Stimulated activated CD4-positive, alpha-beta T cell treated with anti-CD3 and anti-CD28 coated beads, TNF-alpha, amount 100 ng/mL, for 1 hour (primary cell): ENCODE data around the gene CHD5.

Experiments
- DNase-seq, 3 donors: peaks; one replicate each; pipeline ENCODE4 v3.0.0-alpha.2; 2020; ENCODE audit warnings: low read depth in 3 of 3, low spot score in 1 of 3

The CHD5 gene

DNA sequence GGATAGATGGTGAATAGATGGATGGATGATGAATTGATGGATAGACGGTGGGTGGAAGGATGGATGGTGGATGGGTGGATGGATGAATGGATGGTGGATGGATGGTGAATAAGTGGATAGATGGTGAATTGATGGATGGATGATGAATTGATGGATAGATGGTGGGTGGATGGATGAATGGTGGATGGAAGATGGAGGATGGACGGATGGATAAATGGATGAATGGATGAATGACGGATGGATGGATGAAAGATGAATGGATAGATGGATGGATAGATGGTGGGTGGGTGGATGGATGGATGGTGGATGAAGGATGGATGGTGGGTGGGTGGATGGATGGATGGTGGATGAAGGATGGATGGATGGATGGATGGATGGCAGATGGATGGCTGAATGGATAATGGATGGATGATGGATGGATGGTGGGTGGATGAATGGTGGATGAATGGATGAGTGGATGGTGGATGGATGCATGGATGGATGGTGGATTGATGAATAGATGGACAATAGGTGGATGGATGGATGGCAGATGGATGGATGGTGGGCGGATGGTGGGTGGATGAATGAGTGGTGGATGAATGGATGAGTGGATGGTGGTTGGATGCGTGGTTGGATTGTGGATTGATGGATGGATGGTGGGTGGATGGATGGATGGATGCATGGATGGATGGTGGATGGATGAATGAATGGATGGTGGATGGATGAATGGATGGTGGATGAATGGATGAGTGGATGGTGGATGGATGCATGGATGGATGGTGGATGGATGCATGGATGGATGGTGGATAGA, 5.3 kb downstream of the CHD5 start:
- DNase-seq, result no peak

DNA sequence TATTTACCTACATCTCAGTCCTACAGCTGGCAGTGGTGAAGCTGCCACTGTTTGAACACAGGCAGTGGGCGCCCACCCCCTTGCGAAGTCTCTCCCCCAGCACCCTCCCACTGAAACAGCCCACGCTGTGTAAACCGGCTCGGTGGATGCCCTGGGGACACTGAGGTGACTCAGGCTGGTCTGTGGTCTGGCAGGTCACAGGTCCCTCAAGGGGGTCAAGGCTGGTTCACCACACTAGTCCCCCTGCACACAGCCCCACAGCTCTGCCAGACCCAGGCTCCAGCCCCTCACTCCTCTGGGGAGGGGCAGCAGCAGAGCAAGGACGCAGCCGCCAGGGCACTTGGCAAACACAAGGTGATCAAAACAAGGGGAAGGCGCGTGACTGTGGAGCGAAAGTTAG, 7.6 kb downstream of the CHD5 start:
- no peak for DNase-seq

DNA sequence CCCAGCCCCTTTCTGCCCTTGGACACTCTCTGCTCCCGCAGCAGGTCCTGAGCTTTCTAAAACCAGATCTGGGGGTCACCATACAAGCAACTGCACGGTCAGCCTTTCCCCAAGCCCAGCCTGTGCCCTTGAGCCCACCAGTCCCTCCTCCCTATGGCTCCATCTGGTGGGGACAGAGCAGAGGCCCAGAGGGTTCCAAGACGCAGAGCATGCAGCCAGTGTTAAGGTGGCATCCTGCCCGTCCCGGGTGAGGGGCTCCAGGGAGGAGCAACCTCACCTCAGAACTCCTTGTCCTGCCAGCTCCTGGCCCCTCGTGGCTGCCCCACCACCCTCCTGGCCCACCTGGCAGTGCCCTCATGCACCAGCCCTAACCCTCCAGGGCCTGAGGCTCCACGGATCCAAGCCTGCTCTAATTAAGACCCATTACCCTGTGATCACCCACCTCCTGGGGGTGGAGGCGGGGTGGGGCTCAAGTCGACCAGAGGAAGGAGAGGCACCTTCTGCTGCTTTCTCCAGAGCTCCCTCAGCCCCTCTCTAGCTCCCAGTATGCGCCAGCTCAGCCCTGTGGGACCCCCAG, 8.5 kb downstream of the CHD5 start:
- no peak for DNase-seq

DNA sequence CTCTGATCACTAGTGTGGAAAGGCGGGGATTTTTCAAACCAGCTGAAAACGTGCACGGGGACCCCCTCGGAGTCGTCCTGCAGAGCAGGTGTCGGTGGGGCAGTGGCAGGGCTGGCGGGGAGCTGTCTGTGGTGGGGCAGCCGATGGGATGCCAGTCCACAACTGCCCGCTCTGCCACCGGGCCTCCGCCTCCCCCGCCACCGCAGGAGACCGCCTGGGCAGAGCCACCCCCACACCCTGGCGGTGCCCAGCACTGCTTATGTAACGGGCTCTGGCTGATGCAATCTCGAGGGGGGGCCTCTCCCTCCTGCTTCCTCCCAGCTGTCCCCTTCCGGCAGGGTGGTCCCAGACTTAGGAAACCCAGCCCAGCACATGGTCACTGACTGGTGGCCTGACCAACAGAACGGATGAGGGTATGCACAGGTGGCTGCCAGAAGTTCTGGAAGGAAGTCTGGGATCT, 9.3 kb downstream of the CHD5 start:
- DNase-seq, result no peak

DNA sequence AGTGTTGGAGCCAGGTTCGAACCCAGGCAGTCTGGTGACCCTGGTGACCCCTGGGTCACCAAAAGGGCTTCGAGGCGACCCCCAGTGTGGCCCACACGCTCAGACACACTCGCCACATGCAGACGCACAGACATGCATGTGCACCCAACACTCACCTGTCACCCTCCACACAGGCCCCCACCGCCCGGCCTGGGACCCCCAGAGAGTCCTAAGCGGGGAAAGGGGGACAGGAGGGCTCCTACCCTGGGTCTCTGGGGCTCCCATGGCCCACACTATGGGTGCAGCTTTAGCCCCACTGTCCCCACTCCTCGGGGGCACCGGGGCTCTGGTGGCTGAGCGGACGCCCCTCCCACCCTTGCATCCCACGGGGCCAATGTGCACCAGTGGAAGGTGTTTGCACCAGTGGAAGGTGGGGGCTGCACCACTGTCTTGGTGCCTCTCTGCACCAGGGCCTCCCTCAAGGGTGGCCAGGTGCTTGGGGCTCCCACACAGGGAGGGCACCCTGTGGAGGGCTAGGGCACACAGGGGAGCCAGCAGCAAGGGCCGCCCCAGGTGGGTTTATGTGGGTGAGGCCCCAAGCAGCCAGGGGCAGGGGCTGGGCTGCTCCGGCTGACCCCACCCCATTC, 9.9 kb downstream of the CHD5 start:
- DNase-seq, result no peak

DNA sequence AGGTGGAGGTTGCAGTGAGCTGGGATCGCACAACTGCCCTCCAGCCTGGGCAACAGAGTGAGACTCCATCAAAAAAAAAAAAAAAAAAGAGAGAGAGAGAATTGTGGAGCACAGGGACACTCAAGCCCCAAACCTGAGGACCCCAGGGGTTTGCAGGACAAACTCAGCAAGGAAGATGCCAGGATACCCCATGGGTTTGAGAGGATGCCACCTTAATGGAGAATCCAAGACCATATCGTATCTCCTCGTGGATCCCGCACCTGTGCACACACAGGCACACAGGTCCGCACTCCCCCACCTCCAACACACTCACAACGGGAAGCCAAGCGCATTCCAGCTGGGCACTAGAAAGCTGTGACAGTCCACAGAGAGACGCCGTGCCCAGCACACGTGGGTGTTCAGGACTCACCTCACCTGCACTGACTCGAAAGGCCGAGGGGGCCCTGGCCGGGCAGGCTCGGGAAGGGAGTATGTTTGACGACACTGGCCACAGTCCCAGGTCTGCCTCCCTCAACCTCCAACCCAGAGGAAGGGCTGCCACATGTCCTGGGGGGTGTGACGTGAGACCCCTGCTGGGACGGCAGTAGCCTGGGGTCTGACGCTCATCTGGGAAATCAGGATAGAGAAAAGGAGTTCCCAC, 11.1 kb downstream of the CHD5 start:
- DNase-seq, result no peak

DNA sequence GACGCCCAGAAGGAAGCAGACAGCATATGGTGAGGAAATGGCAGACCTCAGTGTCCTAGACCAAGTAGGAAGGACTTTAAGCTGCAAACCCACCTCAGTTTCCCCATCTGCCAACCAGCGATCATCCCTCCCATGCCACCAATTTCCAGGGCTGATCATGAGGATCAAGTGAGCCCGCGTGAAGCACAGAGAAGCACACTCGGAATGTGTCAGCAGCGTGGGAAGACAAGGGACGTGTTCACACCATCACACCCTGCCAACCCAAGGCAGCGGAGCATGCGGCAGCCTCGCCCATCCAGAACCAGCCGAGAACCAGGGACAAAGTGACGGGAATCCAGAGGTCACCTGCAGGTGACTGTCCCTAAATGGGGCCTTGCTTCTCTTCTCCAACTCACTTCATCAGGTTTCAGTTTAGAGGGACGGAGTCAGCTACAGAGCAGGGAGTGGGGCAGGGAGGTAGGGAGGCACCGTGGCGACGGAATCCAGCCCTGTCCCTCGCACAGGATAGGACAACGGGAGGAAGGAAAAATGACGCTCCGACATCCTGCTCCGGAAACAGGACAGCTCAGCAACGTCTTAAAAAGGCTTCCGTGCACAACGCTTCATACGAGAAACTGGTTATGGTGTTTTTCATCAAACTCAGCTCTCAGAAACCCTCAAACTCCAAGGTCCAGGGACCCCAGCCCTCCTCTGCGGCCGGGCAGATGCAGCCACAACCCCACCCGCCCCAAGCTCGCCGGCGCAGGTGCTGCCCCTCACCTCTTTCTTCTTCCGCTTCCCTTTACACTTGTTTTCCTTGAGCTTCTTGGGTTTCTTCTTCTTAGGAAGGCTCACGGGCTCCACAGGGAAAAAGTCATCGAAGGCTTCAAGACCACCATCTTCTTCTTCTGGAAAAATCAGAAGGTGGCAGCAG, 12.5 kb downstream of the CHD5 start:
- no peak for DNase-seq

DNA sequence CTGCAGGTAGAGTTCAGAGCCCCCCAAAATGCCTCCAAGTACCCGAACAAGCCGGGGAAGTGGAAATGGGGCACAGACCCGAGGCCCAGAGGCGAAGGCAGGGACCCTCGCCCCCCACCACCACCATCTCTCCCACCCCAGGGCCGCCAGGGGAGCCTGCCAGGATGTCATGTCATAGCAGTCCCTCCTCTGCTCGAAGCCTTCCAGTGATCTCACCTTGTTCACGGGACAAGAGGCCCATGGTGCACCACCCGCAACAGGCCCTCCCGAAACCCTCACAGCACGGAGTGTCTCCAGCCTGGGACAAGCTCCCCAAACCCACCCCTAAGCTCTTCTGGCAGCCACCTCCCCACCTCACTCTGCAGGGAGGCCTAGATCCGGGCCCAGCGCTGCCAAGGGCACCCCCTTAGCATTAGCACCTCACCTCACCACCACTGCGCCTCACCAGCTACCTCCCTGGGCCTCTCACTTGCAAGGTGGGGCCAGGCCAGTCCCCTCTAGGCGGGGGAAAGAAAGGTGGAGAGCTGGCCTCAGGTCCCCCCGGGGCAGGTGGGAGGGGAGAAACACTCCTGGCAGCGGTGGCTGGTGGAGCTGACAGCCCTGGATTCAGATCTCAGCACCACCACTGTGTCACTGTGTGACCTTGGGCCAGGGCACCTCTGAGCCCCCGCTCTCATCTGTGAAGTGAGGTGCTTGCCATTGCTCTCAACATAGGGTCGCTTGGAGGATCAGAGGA, 13.3 kb downstream of the CHD5 start:
- no peak for DNase-seq

DNA sequence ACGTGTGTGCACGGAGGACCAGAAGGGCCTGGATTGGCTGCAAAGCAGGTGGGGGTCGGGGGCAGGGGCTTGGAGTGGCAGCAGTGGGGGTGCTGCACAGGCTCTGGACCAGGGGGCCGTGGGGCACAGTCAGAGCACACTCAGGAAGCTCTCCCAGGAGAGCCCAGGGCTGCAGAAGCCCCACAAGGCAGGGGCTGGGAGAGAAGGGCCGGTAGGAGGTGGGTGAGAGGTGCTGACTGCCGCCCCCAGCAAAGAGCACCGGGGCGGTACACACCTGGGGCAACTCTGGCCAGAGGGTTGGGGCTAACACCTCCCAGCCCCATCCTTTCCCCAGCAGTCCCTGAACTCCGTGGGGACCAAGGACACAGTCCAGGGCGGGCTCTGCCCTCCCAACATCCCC, 13.9 kb downstream of the CHD5 start:
- DNase-seq, result no peak

DNA sequence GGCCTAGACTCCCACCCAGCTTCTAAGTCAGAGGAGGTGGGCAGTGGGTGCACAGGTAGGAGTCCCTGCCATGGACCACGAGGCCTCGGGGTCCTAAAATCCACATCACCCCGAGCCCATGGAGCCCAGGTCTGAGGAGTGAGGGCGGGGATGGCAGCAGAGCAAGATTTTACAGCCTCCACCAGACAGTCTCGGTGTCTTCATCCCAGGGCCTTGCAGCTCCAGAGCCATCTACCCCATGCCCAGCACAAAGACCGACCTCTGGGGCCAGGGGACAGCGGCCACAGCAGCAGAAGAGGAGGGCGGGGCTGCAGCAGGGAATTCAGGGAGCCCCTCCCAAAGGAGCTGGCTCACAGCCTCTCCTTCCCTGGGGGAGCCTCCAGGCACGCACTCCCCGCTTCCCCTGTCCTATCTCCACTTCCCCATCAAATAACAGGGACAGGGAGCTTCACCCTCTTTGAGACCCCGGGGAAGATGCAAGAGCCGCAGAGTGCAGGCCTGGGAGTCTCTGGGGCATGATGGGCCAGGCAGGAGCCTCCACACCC, 14.6 kb downstream of the CHD5 start:
- DNase-seq, result no peak

DNA sequence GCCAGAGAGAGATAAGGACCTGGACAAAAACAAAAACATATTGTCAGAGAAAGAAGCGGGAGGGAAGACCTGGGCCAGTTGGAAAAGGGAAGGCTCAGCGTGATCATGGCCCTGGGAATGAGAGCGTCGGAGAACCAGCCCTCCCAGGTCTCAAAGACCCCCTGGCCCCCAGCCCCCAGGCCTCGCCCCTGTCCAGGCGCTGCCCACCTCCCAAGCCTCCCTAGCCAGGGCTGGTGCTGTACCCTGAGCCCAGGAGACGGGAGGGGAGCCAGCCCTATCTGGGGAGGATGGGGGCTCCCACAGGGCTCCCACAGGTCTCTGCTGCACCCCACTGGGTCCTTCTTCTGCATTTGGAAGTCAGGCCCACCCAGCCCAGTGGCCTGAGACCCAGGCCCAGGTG, 15.1 kb downstream of the CHD5 start:
- no peak for DNase-seq

DNA sequence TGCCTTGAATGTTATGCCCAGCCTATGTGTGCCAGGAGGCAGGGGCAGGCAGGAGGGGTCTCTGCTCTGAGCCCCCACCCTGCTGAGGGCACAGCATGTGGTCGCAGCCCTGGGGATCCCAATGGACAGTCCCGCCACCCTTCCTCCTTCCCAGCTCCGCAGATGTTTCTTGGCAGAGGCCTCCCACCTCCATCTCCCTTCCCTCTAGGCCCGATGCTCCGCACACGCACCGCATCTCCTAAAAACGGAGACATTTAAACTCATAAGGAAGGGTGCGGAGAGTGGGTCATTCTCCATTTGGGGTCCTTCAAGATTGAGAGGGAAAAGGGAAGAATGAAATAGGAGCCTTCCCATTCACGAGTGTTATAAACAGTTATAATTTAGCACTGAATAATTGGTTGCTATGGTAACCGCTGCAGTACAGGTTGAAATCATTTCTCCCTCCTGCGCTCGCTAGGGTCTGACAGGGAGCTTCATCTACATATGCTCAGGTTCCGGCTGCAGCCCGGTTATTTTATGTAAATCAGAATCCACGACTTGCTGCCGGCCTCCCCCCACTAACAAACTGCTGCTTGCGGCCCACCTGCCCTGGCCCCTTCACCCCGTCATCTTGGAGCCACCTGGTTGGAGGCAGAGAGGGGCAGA, 16.0 kb downstream of the CHD5 start:
- DNase-seq, result no peak

DNA sequence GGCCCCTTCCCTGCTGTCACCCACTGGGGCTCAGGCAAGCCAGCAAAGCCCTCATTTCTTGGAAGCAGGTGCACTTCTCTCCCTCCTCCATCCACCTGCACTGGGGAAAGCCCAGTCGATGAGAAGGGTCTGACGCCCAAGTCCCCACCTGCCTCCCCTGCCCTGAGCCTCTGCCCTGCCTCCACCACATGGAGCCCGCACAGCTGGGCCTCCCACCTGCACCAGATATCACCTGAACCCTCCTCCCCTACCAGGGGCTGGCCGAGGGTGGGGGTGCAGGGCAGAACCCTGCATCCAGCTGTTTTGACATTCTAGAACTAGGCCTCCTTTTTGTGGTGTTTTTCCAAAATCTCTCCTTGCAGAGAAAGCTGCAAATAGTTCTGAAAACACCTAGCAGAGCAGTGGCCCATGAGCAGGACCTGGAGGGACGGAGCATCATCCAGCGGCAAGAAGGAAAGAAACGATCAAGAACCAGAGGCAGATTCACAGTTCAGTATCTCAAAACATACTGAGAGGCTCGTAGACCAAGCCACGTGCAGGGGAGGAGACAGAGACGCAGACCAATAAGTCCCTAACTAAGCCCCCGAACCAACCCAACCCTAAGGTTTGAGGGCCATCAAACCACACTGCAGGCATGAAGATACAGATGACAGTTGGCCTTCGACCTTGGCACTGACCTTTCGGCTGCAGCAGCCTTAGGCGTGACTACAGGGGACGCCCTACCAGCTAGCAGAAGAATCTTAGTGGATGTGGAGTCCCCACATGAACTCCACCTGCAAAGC, 16.7 kb downstream of the CHD5 start:
- DNase-seq, result no peak

DNA sequence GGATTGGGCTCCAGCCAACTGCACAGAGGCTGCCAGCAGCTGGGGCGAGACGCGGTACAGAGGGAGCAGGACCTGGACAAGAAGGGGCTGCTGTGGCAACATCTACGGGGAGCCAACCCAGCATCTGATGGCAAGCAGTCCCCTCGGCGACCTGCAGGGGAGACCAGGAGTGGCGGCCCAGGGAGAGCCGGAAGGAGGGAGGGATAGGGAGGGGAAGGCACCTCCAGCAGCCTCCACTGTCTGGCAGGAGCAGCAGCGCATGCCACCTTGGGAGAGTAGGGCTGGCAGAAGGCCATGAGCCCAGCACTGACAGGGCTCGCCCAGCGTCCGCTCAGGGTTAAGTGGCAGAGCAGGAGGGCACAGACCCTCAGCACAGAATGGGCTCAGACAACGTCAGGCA, 17.3 kb downstream of the CHD5 start:
- no peak for DNase-seq

DNA sequence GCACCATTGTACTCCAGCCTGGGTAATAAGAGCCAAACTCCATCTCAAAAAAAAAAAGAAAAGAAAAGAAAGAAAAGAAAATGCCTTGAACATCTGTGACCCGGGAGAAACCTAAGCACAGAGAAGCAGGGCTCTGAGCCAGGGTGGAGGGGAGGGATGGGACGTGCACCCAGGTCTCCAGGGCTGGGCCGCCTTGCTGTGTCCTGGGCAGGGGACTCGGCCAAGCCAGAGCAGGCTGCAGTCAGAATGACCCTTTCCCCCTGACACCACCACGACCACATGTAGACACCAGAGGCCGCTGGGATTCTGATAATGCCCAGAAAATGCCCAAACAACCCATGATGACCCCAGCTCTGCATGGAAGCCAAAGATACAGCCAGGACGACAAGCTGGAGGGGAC, 17.8 kb downstream of the CHD5 start:
- no peak for DNase-seq

DNA sequence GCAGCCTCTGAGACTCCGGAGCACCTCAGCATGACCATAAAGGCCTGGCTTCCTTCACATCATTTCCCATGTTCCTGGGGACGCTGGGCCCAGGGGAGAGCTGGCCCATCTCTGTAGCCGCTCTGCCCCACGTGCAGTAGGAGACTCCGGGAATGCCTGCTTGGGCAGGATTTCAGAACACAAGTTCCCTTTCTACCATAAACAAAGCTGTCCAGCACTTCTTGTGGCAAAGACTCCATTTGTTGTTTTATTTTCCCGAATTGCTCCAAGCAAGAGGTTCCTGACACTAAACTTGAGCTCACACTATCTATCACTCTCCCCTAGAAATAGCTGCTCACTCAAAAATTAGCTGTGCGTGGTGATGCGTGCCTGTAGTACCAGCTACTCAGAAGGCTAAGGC, 21.9 kb downstream of the CHD5 start:
- DNase-seq, result no peak

DNA sequence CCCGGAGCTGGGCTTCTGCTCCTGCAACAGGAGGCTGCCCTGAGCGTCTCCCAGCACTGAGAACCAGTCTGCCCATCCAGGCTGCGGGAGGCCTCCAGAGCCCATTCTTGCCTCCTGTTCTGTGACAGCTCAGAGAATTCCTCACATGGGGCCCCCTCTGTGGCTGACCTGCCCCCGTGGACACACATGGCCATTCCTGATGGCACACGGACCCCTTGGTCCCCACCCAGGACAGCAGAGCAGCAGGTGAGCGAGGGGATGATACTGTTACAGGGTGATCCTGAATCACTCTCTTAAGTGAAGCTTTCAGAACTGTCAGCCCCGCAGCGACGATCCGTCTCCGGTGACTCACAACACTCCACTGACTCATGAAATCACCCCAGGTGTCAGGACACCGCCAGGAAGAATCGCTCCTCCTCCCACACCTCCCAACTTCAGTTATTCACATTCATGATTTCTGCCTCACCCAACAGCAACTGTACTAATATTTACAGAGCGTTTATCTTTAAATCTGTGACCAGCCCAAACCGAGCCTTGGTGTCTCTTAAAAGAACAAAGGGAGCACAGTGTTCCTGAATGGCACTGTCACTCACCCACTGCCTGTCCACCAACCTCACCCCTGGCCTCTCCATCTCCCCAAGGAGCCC, 22.5 kb downstream of the CHD5 start:
- no peak for DNase-seq

DNA sequence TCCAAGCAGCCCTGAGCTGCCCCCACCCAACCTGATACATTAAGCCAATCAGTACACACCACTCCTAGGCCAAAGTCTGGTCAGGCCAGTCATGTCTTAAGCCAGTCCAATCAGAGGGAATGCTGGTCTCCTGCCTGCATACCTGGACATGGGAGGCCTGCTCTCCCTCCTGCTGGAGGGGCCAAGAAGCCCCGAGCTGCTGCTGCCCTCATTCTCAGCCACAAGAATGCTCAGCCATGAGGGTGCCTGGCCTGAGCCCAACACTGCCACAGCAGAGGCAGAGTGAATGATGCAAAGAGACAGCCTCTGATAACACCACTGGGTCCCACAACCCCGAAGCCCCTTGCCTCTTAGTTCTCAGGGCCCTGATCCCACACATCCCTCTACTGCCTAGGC, 23.0 kb downstream of the CHD5 start:
- DNase-seq, result no peak
